ENCODE measurements around the gene ALG9. TPM values are rescaled to one million over a fixed set of nuclear protein-coding genes. Genes with fewer than 3 reads are reported as not detected.

ALG9 gene
- polyA plus RNA-seq, 1 donor (not counting 4 experiments of a cell fraction or from before 2014, with no cell fraction given) = 27.2 TPM

GRCh38 chr11:111739299-111739698 lies 132.1 kb downstream of the ALG9 start:
- H3K27ac ChIP-seq (ENCODE audit: control insufficient read depth, insufficient read depth, low read length) = no peak overlapping the region
- dilution Hi-C loops (cut with MboI; ENCODE audit: extremely low pct_ligation_motif_present, low sequenced_read_pairs) = no loop called here
- H3K9ac ChIP-seq (ENCODE audit: control insufficient read depth, extremely low read depth, insufficient read depth, low read length) = no peak overlapping the region
- peaks cover 13 to 15% of the 10 kb centered on the region in 2 experiments for H3K36me3 ChIP-seq (ENCODE audit: control insufficient read depth in 2 of 2, extremely low read depth in 1 of 2, insufficient read depth in 2 of 2, low read length in 2 of 2)
- peaks cover 31% of the 10 kb centered on the region for H3K4me1 ChIP-seq (ENCODE audit: control insufficient read depth, extremely low read depth, insufficient read depth, low read length)
- TF ChIP-seq, protein P1, sequence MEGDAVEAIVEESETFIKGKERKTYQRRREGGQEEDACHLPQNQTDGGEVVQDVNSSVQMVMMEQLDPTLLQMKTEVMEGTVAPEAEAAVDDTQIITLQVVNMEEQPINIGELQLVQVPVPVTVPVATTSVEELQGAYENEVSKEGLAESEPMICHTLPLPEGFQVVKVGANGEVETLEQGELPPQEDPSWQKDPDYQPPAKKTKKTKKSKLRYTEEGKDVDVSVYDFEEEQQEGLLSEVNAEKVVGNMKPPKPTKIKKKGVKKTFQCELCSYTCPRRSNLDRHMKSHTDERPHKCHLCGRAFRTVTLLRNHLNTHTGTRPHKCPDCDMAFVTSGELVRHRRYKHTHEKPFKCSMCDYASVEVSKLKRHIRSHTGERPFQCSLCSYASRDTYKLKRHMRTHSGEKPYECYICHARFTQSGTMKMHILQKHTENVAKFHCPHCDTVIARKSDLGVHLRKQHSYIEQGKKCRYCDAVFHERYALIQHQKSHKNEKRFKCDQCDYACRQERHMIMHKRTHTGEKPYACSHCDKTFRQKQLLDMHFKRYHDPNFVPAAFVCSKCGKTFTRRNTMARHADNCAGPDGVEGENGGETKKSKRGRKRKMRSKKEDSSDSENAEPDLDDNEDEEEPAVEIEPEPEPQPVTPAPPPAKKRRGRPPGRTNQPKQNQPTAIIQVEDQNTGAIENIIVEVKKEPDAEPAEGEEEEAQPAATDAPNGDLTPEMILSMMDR (optimal IDR thresholded peaks at IDR 0.05 in 1 of 3, IDR thresholded peaks at IDR 0.05 in 1 of 3, conservative IDR thresholded peaks at IDR 0.05 in 1 of 3; ENCODE audit: extremely low read depth in 1 of 3, insufficient read depth in 2 of 3, low read length in 3 of 3) = no peak
- no peak for TF ChIP-seq EZH2 (IDR thresholded peaks at IDR 0.05; ENCODE audit: low read length)
- H3K9me3 ChIP-seq (ENCODE audit: control insufficient read depth, low read depth, low read length) = no peaks in the 10 kb centered on the region
- H3K4me2 ChIP-seq (ENCODE audit: control insufficient read depth, extremely low read depth, insufficient read depth, low read depth, low read length) = no peak overlapping the region
- peaks cover 2% of the 10 kb centered on the region for H3K79me2 ChIP-seq (ENCODE audit: control insufficient read depth, insufficient read depth, low read length)
- H4K20me1 ChIP-seq (ENCODE audit: control insufficient read depth, extremely low read depth, insufficient read depth, low read length) = no peaks in the 10 kb centered on the region
- H2AFZ ChIP-seq (ENCODE audit: control insufficient read depth, low read length) = no peak overlapping the region
- H3K27me3 ChIP-seq (ENCODE audit: control insufficient read depth, extremely low read depth, insufficient read depth, low read length) = no peaks in the 10 kb centered on the region
- FAIRE-seq = no peak
- no peak for DNase-seq (ENCODE audit: low read depth, low spot score)
- peaks cover 6% of the 10 kb centered on the region for H3K9me1 ChIP-seq (ENCODE audit: control insufficient read depth, extremely low read depth, insufficient read depth, low read length)
- H3K4me3 ChIP-seq (ENCODE audit: control insufficient read depth in 2 of 3, extremely low read depth in 1 of 3, insufficient read depth in 2 of 3, low read depth in 1 of 3, low read length in 3 of 3) = no peak overlapping the region

- no peak overlapping the region for H3K4me2 ChIP-seq (ENCODE audit: control insufficient read depth, extremely low read depth, insufficient read depth, low read depth, low read length)
- H3K4me3 ChIP-seq (ENCODE audit: control insufficient read depth in 2 of 3, extremely low read depth in 1 of 3, insufficient read depth in 2 of 3, low read depth in 1 of 3, low read length in 3 of 3) = no peak overlapping the region
- H2AFZ ChIP-seq (ENCODE audit: control insufficient read depth, low read length) = no peak overlapping the region
- TF ChIP-seq, protein P1 (optimal IDR thresholded peaks at IDR 0.05 in 1 of 3, IDR thresholded peaks at IDR 0.05 in 1 of 3, conservative IDR thresholded peaks at IDR 0.05 in 1 of 3; ENCODE audit: extremely low read depth in 1 of 3, insufficient read depth in 2 of 3, low read length in 3 of 3) = no peak
- TF ChIP-seq EZH2 (IDR thresholded peaks at IDR 0.05; ENCODE audit: low read length) = no peak
- FAIRE-seq (no peak), DNase-seq (ENCODE audit: low read depth, low spot score) (no peak)
- peaks cover 6% of the 10 kb centered on the region for H3K9me1 ChIP-seq (ENCODE audit: control insufficient read depth, extremely low read depth, insufficient read depth, low read length)
- H3K27ac ChIP-seq (ENCODE audit: control insufficient read depth, insufficient read depth, low read length) = no peak overlapping the region
- dilution Hi-C loops (cut with MboI; ENCODE audit: extremely low pct_ligation_motif_present, low sequenced_read_pairs) = no loop called here
- H3K4me1 ChIP-seq (ENCODE audit: control insufficient read depth, extremely low read depth, insufficient read depth, low read length) = peaks cover 41% of the 10 kb centered on the region
- no peaks in the 10 kb centered on the region for H3K27me3 ChIP-seq (ENCODE audit: control insufficient read depth, extremely low read depth, insufficient read depth, low read length)
- no peaks in the 10 kb centered on the region for H3K79me2 ChIP-seq (ENCODE audit: control insufficient read depth, insufficient read depth, low read length)
- H3K9ac ChIP-seq (ENCODE audit: control insufficient read depth, extremely low read depth, insufficient read depth, low read length) = no peak overlapping the region
- H3K9me3 ChIP-seq (ENCODE audit: control insufficient read depth, low read depth, low read length) = no peaks in the 10 kb centered on the region
- H4K20me1 ChIP-seq (ENCODE audit: control insufficient read depth, extremely low read depth, insufficient read depth, low read length) = no peaks in the 10 kb centered on the region
- H3K36me3 ChIP-seq (ENCODE audit: control insufficient read depth in 2 of 2, extremely low read depth in 1 of 2, insufficient read depth in 2 of 2, low read length in 2 of 2) = peaks cover 7 to 10% of the 10 kb centered on the region in 2 experiments
Observed at GRCh38 chr11:111737444-111738210, 133.8 kb downstream of the ALG9 start.
